ENCODE data around the gene VEGFB. TPM values are rescaled to one million over a fixed set of nuclear protein-coding genes. Genes with fewer than 3 reads are reported as not detected.

VEGFB gene
- total and polyA plus RNA-seq, 2 donors (not counting 1 experiment from before 2014, with no cell fraction given), result 25.3 to 27.9 TPM

DNA sequence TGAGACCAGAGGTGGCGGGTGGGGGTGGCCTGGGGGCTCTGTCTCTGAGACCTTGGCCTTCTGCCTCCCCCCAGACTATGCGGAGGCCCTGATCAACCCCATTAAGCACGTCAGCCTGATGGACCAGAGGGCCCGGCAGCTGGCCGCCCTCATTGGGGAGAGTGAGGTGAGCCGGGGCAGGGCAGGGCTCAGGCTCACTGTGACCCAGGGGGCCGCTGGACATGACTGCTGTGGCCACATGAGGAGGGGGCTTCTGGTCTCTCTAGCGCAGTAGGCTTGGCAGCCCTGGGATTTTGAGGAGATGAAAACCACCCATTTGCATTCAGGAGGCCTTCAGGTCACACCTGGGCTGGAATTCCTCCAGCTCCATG, 29.5 kb downstream of the VEGFB start:
- Histone ChIP-seq H3K36me3 (ENCODE audit: control insufficient read depth, insufficient read depth, low read length) (peaks cover 44% of the 10 kb centered on the region), H3K9me3 (ENCODE audit: control insufficient read depth, insufficient read depth, low read depth, low read length) (no peaks in the 10 kb centered on the region), H3K79me2 (ENCODE audit: control insufficient read depth, insufficient read depth, low read length) (no peaks in the 10 kb centered on the region), H3K4me3 (replicated peaks in 1 of 4; ENCODE audit: control extremely low read depth in 1 of 4, insufficient read depth in 1 of 4, low read depth in 3 of 4, low read length in 4 of 4) (no peak overlapping the region), H3K9ac (ENCODE audit: insufficient read depth, low read length) (no peak overlapping the region), H3K4me1 (ENCODE audit: control insufficient read depth, extremely low read depth, insufficient read depth, low read length) (peaks cover 16% of the 10 kb centered on the region), H2AFZ (ENCODE audit: low read length) (no peak overlapping the region), H3K27ac (ENCODE audit: insufficient read depth, low read length) (no peak overlapping the region), H4K20me1 (ENCODE audit: control insufficient read depth, extremely low read depth, insufficient read depth, low read length) (no peaks in the 10 kb centered on the region), H3K27me3 (ENCODE audit: control insufficient read depth, insufficient read depth, low read length) (no peaks in the 10 kb centered on the region), H3K4me2 (ENCODE audit: extremely low read depth, insufficient read depth, low read length) (no peak overlapping the region)
- TF ChIP-seq EZH2 (IDR thresholded peaks at IDR 0.05; ENCODE audit: low read length, missing control alignments) (no peak), CTCF (conservative IDR thresholded peaks at IDR 0.05 in 1 of 2, IDR thresholded peaks at IDR 0.05 in 1 of 2; ENCODE audit: low read depth in 1 of 2, low read length in 2 of 2) (no peak)
- no peak for DNase-seq (ENCODE audit: low read depth in 2 of 2)

- Histone ChIP-seq H4K20me1 (ENCODE audit: control insufficient read depth, extremely low read depth, insufficient read depth, low read length) (no peaks in the 10 kb centered on the region), H3K79me2 (ENCODE audit: control insufficient read depth, insufficient read depth, low read length) (no peaks in the 10 kb centered on the region), H3K9me3 (ENCODE audit: control insufficient read depth, insufficient read depth, low read depth, low read length) (no peaks in the 10 kb centered on the region), H3K4me3 (replicated peaks in 1 of 4; ENCODE audit: control extremely low read depth in 1 of 4, insufficient read depth in 1 of 4, low read depth in 3 of 4, low read length in 4 of 4) (no peak overlapping the region), H3K4me1 (ENCODE audit: control insufficient read depth, extremely low read depth, insufficient read depth, low read length) (peaks cover 17% of the 10 kb centered on the region), H3K27me3 (ENCODE audit: control insufficient read depth, insufficient read depth, low read length) (no peaks in the 10 kb centered on the region), H3K27ac (ENCODE audit: insufficient read depth, low read length) (no peak overlapping the region), H3K4me2 (ENCODE audit: extremely low read depth, insufficient read depth, low read length) (no peak overlapping the region), H2AFZ (ENCODE audit: low read length) (no peak overlapping the region), H3K9ac (ENCODE audit: insufficient read depth, low read length) (no peak overlapping the region), H3K36me3 (ENCODE audit: control insufficient read depth, insufficient read depth, low read length) (peaks cover 41% of the 10 kb centered on the region)
- no peak for DNase-seq (ENCODE audit: low read depth in 2 of 2)
- TF ChIP-seq EZH2 (IDR thresholded peaks at IDR 0.05; ENCODE audit: low read length, missing control alignments) (no peak), CTCF (conservative IDR thresholded peaks at IDR 0.05 in 1 of 2, IDR thresholded peaks at IDR 0.05 in 1 of 2; ENCODE audit: low read depth in 1 of 2, low read length in 2 of 2) (no peak)
Observed at GRCh38 chr11:64264371-64264852, 30.0 kb downstream of the VEGFB start.

DNA sequence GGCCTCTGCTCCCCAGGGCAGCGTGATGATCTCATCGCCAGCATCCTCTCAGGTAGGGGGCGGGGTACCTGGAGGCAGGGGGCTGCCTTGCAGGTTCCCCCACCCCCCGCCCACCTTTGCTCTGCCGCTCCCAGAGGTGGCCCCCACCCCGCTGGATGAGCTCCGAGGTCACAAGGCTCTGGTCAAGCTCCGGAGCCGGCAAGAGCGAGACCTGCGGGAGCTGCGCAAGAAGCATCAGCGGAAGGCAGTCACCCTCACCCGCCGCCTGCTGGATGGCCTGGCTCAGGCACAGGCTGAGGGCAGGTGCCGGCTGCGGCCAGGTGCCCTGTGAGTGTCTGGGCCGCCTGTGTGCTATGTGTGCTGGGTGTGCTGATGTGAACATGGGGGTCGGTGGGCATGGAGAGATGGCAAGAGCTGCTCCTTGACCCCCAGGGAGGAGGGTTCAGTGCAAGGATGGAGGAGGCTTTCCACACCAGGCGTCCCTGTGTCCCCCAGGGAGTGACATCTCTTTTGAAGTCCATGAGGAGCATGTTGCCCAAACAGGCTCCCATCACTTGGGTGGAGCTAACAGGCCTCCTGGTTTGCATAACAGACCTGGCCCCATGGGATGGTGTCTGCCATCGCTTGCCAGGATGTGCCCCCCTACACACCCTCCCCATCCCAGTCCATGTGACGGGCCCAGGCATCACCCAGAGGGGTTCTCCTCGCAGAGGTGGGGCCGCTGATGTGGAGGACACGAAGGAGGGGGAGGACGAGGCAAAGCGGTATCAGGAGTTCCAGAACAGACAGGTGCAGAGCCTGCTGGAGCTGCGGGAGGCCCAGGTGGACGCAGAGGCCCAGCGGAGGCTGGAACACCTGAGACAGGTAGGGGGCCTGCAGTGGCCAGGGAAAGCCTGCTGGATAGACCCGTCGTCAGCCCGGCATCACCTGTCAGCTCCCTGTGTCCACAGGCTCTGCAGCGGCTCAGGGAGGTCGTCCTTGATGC, 31.1 kb downstream of the VEGFB start:
- H3K27ac ChIP-seq (ENCODE audit: insufficient read depth, low read length), result no peak overlapping the region
- H2AFZ ChIP-seq (ENCODE audit: low read length), result no peak overlapping the region
- no peak overlapping the region for H3K4me2 ChIP-seq (ENCODE audit: extremely low read depth, insufficient read depth, low read length)
- TF ChIP-seq CTCF (conservative IDR thresholded peaks at IDR 0.05 in 1 of 2, IDR thresholded peaks at IDR 0.05 in 1 of 2; ENCODE audit: low read depth in 1 of 2, low read length in 2 of 2) (no peak), EZH2 (IDR thresholded peaks at IDR 0.05; ENCODE audit: low read length, missing control alignments) (no peak)
- H3K4me1 ChIP-seq (ENCODE audit: control insufficient read depth, extremely low read depth, insufficient read depth, low read length), result peaks cover 18% of the 10 kb centered on the region
- no peaks in the 10 kb centered on the region for H3K9me3 ChIP-seq (ENCODE audit: control insufficient read depth, insufficient read depth, low read depth, low read length)
- peaks cover 37% of the 10 kb centered on the region for H3K36me3 ChIP-seq (ENCODE audit: control insufficient read depth, insufficient read depth, low read length)
- no peaks in the 10 kb centered on the region for H4K20me1 ChIP-seq (ENCODE audit: control insufficient read depth, extremely low read depth, insufficient read depth, low read length)
- H3K4me3 ChIP-seq (replicated peaks in 1 of 4; ENCODE audit: control extremely low read depth in 1 of 4, insufficient read depth in 1 of 4, low read depth in 3 of 4, low read length in 4 of 4), result no peak overlapping the region
- H3K79me2 ChIP-seq (ENCODE audit: control insufficient read depth, insufficient read depth, low read length), result no peaks in the 10 kb centered on the region
- H3K27me3 ChIP-seq (ENCODE audit: control insufficient read depth, insufficient read depth, low read length), result no peaks in the 10 kb centered on the region
- DNase-seq (ENCODE audit: low read depth in 2 of 2), result no peak
- H3K9ac ChIP-seq (ENCODE audit: insufficient read depth, low read length), result no peak overlapping the region

Data from fibroblast of lung (primary cell).